ENCODE data around the gene ZNF500.

DNA sequence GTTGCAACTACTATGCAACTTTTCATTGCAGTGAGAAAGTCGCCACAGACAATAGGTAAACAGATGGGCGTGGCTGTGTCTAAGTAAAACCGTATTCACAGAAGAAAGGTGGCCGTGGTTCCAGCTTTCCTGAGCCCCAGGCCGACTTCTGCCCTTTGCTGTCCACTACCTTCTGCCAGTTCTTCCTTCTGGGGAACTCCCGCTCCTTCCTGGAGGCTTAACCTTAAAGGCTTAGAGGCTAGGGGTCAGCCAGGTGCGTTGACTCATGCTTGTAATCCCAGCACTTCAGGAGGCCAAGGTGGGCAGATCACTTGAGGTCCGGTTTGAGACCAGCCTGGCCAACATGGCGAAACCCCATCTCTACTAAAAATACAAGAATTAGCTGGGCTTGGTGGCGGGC lies 23.3 kb upstream of the ZNF500 start:
- TF ChIP-seq, protein P1, sequence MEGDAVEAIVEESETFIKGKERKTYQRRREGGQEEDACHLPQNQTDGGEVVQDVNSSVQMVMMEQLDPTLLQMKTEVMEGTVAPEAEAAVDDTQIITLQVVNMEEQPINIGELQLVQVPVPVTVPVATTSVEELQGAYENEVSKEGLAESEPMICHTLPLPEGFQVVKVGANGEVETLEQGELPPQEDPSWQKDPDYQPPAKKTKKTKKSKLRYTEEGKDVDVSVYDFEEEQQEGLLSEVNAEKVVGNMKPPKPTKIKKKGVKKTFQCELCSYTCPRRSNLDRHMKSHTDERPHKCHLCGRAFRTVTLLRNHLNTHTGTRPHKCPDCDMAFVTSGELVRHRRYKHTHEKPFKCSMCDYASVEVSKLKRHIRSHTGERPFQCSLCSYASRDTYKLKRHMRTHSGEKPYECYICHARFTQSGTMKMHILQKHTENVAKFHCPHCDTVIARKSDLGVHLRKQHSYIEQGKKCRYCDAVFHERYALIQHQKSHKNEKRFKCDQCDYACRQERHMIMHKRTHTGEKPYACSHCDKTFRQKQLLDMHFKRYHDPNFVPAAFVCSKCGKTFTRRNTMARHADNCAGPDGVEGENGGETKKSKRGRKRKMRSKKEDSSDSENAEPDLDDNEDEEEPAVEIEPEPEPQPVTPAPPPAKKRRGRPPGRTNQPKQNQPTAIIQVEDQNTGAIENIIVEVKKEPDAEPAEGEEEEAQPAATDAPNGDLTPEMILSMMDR (IDR thresholded peaks at IDR 0.05; ENCODE audit: insufficient read depth, low read depth, low read length) = no peak
- TF ChIP-seq EZH2 (IDR thresholded peaks at IDR 0.05; ENCODE audit: insufficient read depth, low read length) = no peak

All from astrocyte (in vitro differentiated cells and primary cell).